IPS-NIHi11 (cell line): Measurements from ENCODE around the gene SYT13.
A peak's percentile ranks its signal among the peaks of the same experiment; 100 is the strongest.

Experiments used
- DNase-seq: peaks from one replicate; pipeline ENCODE4 v3.0.0; 2012; ENCODE audit warnings: mixed read lengths, low spot score

SYT13 gene

GRCh38 chr11:45305874-45306623 lies 19.9 kb upstream of the SYT13 start:
- no peak for DNase-seq

- DNase-seq = no peak
Observed at GRCh38 chr11:45304992-45305335, 18.8 kb upstream of the SYT13 start.

- no peak for DNase-seq
Observed at GRCh38 chr11:45304111-45304991, 18.2 kb upstream of the SYT13 start.

GRCh38 chr11:45303316-45303715 lies 17.2 kb upstream of the SYT13 start:
- no peak for DNase-seq

GRCh38 chr11:45301537-45302246 lies 15.6 kb upstream of the SYT13 start:
- no peak for DNase-seq

GRCh38 chr11:45300715-45301114 lies 14.6 kb upstream of the SYT13 start:
- DNase-seq = no peak

GRCh38 chr11:45298718-45299117 lies 12.6 kb upstream of the SYT13 start:
- DNase-seq = peak; percentile 58

GRCh38 chr11:45296075-45296474 lies 9.9 kb upstream of the SYT13 start:
- no peak for DNase-seq

GRCh38 chr11:45294499-45294898 lies 8.4 kb upstream of the SYT13 start:
- no peak for DNase-seq

GRCh38 chr11:45293566-45294192 lies 7.5 kb upstream of the SYT13 start:
- DNase-seq = peak; percentile 78

- no peak for DNase-seq
Observed at GRCh38 chr11:45290586-45290985, 4.4 kb upstream of the SYT13 start.

- no peak for DNase-seq
Observed at GRCh38 chr11:45289369-45289768, 3.2 kb upstream of the SYT13 start.

- no peak for DNase-seq
Observed at GRCh38 chr11:45288339-45288738, 2.2 kb upstream of the SYT13 start.

GRCh38 chr11:45287316-45287903 lies 1.3 kb upstream of the SYT13 start:
- no peak for DNase-seq

- DNase-seq = peak; percentile 23
Observed at GRCh38 chr11:45285250-45285828, 802 bp downstream of the SYT13 start.

- DNase-seq = peak; percentile 27
Observed at GRCh38 chr11:45282081-45282480, 4.1 kb downstream of the SYT13 start.

GRCh38 chr11:45280449-45280848 lies 5.7 kb downstream of the SYT13 start:
- no peak for DNase-seq

- DNase-seq = no peak
Observed at GRCh38 chr11:45279645-45280044, 6.5 kb downstream of the SYT13 start.

- no peak for DNase-seq
Observed at GRCh38 chr11:45278714-45279113, 7.4 kb downstream of the SYT13 start.

- DNase-seq = no peak
Observed at GRCh38 chr11:45275828-45276227, 10.3 kb downstream of the SYT13 start.

GRCh38 chr11:45274206-45274605 lies 11.9 kb downstream of the SYT13 start:
- no peak for DNase-seq

- no peak for DNase-seq
Observed at GRCh38 chr11:45273509-45273908, 12.6 kb downstream of the SYT13 start.
